Cardiac fibroblast (primary cell): ENCODE data around the gene TMEM185A.
"Not testable (repeated sequence)": the region's sequence is repeated elsewhere in the genome, so short reads cannot be mapped to it uniquely, and the experiment has no call there.

Source experiments
- DNase-seq, 2 donors: peaks; one replicate each; pipeline versions ENCODE4 v3.0.0 to v3.0.0-alpha.2; 2010; ENCODE audit warnings: low read depth in 2 of 2
- H3K4me3 ChIP-seq, 2 donors: replicated peaks in 1 of 2; 1 replicate in 1 of 2; 2 replicates in 1 of 2; pipeline ENCODE4 v1.5.1; 2011; ENCODE audit warnings: low read depth in 2 of 2, low read length in 2 of 2, mild to moderate bottlenecking in 2 of 2, moderate library complexity in 1 of 2
- CTCF ChIP-seq: IDR thresholded peaks from one replicate; pipeline ENCODE4 v1.5.1; 2011; ENCODE audit warnings: low read depth, mild to moderate bottlenecking, low read length, inconsistent platforms

The TMEM185A gene

GRCh38 chrX:149631234-149632165, at the start of gene TMEM185A:
TMEM185A (minus strand) TSS chrX:149631792; CDS start chrX:149631580, 212 bp downstream.
- H3K4me3 ChIP-seq = peak within 1 kb of the TSS; percentile 67 to 72
- TF ChIP-seq CTCF = no peak
- DNase-seq = peak; percentile 45 to 51

DNA sequence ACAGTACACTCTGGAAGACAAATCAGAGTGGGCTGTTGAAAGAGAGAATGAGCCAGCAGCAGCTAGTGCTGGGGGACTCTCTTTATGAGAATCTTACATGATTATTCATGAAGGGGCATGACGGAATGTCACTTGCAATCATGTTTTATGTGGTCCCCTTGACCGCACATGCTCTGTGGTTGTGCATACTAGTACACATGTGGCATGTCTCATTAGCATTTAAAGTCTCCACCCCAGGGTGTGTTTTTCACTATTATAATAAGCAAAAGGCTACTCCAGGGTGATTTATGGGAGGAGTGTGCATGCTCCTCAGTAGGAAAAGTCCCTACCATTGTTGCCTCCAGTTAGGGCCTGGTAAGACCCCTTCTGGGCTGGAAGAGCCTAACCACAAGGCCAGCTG, 49.6 kb upstream of the TMEM185A start:
- TF ChIP-seq CTCF = no peak

GRCh38 chrX:149679164-149679678, 47.6 kb upstream of the TMEM185A start:
- H3K4me3 ChIP-seq, DNase-seq: not testable (repeated sequence)

More for the DNA sequence above, 49.6 kb upstream of the TMEM185A start:
- no peak overlapping the region for H3K4me3 ChIP-seq
- no peak for DNase-seq

- DNase-seq, H3K4me3 ChIP-seq: not testable (repeated sequence)
Observed at GRCh38 chrX:149675554-149675953, 44.0 kb upstream of the TMEM185A start.

DNA sequence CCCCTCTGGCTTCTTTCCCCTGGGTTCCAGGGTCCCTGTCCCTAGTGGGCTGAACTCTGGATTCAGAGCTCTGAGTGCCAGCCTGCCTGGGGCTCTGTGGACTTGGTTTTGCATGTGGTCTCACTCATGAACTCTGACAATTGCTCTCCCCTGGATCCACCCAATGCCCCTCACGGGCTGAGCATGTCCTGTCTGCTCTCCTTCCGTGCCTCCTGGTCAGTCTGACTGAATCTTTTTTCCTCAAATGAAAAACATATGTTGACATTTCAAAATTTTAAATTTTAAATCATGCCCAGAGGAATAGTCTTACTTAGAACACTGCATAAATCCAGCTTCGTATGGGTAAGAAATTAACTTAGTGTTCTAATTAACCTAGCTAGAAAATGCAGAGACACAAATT, 43.5 kb upstream of the TMEM185A start:
- not testable (repeated sequence) for DNase-seq, H3K4me3 ChIP-seq

- H3K4me3 ChIP-seq, DNase-seq: not testable (repeated sequence)
Observed at GRCh38 chrX:149660613-149661012, 29.0 kb upstream of the TMEM185A start.

DNA sequence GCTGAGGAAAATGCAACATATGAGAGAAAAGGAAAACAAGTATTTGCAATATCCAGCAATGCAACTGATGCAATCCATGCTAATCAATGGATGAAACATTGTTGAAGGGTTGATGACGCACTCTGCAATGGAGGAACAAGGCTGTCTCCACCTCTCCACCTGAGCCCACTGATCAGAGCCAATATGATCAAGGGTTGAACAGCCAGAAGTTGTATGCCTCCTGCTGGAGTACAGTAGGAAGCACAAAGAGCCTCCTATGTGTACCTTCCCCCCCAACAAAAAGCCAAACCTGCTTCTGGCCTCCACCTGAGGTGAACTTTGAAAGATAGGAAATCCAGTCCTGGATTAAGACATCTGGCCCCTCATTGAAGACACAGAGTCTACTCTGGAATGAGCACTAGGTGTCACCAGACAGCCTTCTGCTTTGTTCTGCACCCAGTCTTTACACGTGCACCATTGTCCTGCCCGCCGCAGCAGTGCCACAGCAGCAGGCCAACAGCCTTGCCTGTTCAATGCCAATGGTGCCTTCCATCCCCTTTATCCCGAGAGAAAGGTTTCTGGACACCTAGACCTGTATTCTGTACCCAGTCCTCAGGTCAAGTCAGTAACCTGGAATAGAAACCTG, 24.8 kb upstream of the TMEM185A start:
- not testable (repeated sequence) for DNase-seq

DNA sequence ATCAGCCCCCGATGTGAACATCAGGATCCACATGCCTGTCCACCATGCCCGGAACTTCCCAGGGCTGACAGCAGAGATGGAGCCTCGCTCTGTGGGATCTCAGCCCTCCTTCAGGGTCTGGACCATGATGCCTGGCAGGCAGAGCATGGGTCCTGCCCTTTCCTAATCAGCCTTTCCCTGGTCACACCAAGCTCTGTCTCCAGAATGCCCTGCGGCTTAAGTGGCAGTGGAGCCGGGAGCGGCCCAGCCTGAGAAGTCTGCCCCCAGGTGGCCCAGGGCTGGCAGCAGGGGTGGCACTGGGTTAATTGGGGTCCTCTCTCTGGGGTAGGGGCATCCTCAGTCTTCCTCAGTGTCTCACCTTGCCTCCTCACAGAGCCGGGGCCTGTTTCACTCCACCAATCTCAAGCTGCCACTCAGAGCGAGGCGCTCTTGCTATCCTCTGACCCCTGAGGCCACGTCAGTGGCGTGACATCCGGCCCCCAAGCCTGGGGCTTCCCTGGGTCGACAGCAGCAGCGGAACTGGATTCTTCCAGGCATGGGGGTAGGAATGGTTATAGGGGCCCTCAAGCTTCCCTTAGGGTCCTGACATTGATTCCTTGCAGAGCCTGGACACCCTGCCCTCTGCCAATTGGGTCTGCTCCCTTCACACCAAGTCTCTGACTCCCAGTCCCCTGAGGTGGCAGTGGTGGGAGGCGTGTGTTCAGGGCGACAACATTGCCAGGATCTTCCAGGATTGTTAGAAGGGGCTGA, 20.8 kb upstream of the TMEM185A start:
- no peak overlapping the region for H3K4me3 ChIP-seq
- DNase-seq = no peak
- TF ChIP-seq CTCF = no peak

More for the DNA sequence above, 24.8 kb upstream of the TMEM185A start:
- H3K4me3 ChIP-seq = not testable (repeated sequence)

- TF ChIP-seq CTCF = no peak
- H3K4me3 ChIP-seq = no peak overlapping the region
- DNase-seq = no peak
Observed at GRCh38 chrX:149650162-149650561, 18.6 kb upstream of the TMEM185A start.
